NCI-H146 treated with DMSO at 0.1 percent for 48 hours (cell line): ENCODE measurements around the gene FCHSD2.
"Not testable (repeated sequence)": the region's sequence is repeated elsewhere in the genome, so short reads cannot be mapped to it uniquely, and the experiment has no call there.

Experiments used
- DNase-seq: peaks from one replicate; lab custom pipeline; 2025; ENCODE audit not compliant: unreplicated experiment; lab: John Stamatoyannopoulos, UW

Gene FCHSD2

GRCh38 chr11:73072935-73073481 is 69.1 kb downstream of the FCHSD2 start:
- no peak for DNase-seq

GRCh38 chr11:73070653-73071052 is 71.5 kb downstream of the FCHSD2 start:
- DNase-seq, result no peak

GRCh38 chr11:73061857-73062424 is 80.2 kb downstream of the FCHSD2 start:
- not testable (repeated sequence) for DNase-seq

GRCh38 chr11:73061434-73061833 is 80.7 kb downstream of the FCHSD2 start:
- DNase-seq, result not testable (repeated sequence)

- no peak for DNase-seq
These were observed 82.2 kb downstream of the FCHSD2 start for GRCh38 chr11:73059915-73060314.

- DNase-seq, result no peak
These were observed 83.0 kb downstream of the FCHSD2 start for GRCh38 chr11:73058989-73059674.

GRCh38 chr11:73055655-73056354 is 86.3 kb downstream of the FCHSD2 start:
- no peak for DNase-seq

GRCh38 chr11:73055002-73055401 is 87.1 kb downstream of the FCHSD2 start:
- no peak for DNase-seq

GRCh38 chr11:73053964-73054363 is 88.2 kb downstream of the FCHSD2 start:
- no peak for DNase-seq

GRCh38 chr11:73048446-73048845 is 93.7 kb downstream of the FCHSD2 start:
- DNase-seq, result no peak

GRCh38 chr11:73047773-73048371 is 94.2 kb downstream of the FCHSD2 start:
- DNase-seq, result peak; percentile 90

- no peak for DNase-seq
These were observed 102.1 kb downstream of the FCHSD2 start for GRCh38 chr11:73040046-73040445.

GRCh38 chr11:73034777-73035176 is 107.3 kb downstream of the FCHSD2 start:
- no peak for DNase-seq

GRCh38 chr11:73034331-73034730 is 107.8 kb downstream of the FCHSD2 start:
- no peak for DNase-seq

GRCh38 chr11:73030130-73030529 is 112.0 kb downstream of the FCHSD2 start:
- no peak for DNase-seq

- DNase-seq, result no peak
These were observed 112.7 kb downstream of the FCHSD2 start for GRCh38 chr11:73029403-73029802.

- DNase-seq, result no peak
These were observed 113.5 kb downstream of the FCHSD2 start for GRCh38 chr11:73028611-73029010.

- not testable (repeated sequence) for DNase-seq
These were observed 114.3 kb downstream of the FCHSD2 start for GRCh38 chr11:73027840-73028239.

- DNase-seq, result no peak
These were observed 117.5 kb downstream of the FCHSD2 start for GRCh38 chr11:73024639-73025038.

- no peak for DNase-seq
These were observed 122.1 kb downstream of the FCHSD2 start for GRCh38 chr11:73019996-73020395.

GRCh38 chr11:73019449-73019848 is 122.7 kb downstream of the FCHSD2 start:
- no peak for DNase-seq

- DNase-seq, result no peak
These were observed 123.3 kb downstream of the FCHSD2 start for GRCh38 chr11:73018856-73019255.
